ENCODE measurements around the gene FAP.

The FAP gene

DNA sequence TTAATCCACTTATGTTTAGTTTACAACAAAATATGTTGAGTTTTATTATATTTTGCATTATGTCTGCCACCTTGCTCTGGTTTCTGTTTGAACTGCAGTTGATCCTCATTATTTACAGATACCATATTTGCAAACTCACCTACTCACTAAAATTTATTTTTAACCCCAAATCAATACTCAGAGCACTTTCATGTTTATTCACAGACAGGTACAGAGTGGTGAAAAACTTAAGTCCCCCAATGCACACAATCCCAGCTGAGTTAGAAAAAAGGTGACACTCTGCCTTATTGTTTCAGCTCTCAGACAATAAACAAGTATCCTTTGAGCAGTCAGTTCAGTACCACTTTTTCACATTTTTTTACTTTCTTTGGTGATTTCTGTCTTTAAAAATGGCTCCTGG, 104.9 kb downstream of the FAP start:
- Mint-ChIP-seq H3K27ac (no peak overlapping the region), H3K4me1 (no peaks in the 10 kb centered on the region), H3K27me3 (peaks cover 6% of the 10 kb centered on the region), H3K9me3 (no peaks in the 10 kb centered on the region), H3K4me3 (no peak overlapping the region), H3K36me3 (no peaks in the 10 kb centered on the region)

DNA sequence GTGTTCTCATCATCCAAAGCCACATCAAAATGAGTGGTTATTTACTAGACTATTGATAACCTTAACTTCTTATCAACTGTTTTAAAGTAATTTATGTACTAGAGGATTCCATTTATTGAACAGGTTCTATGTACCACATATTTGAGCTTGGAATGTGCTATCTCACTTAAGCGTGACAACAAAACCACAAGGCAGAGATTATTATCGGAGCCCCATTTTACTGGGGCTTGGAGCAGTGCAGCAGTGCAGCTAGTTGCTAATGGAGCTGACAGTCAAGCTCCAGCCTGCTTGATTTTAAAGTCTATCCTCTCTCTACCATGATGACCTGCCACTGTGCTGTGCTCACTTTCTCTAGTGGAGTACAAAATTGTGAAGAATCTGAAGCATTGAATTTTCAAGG, 115.8 kb downstream of the FAP start:
- Mint-ChIP-seq H3K27me3 (no peaks in the 10 kb centered on the region), H3K36me3 (no peaks in the 10 kb centered on the region), H3K27ac (no peak overlapping the region), H3K9me3 (no peaks in the 10 kb centered on the region), H3K4me1 (no peaks in the 10 kb centered on the region), H3K4me3 (no peak overlapping the region)

DNA sequence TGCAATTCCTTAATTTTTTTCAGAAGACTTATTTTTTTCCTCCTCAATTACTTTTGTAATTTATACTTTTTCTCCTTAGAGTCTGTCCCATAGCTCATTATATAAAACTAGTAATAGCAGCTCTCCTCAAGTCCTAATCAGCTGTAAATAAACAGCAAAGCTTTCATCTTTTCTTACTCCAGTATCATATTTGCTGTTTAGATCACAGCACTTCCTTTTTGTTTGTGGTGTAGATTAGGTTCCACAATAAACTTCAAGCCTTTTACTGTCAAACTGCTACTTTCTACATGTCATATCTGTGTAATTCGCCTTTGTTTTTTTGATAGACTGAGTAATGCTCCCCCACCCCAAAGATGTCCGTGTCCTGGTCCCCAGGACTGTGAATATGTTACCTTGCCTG, 116.7 kb downstream of the FAP start:
- no peaks in the 10 kb centered on the region for H3K9me3 Mint-ChIP-seq

GRCh38 chr2:162126111-162126519, 117.1 kb downstream of the FAP start:
- no peak overlapping the region for H3K27ac Mint-ChIP-seq
- no peaks in the 10 kb centered on the region for H3K4me1 Mint-ChIP-seq
- H3K4me3 Mint-ChIP-seq: no peak overlapping the region
- H3K9me3 Mint-ChIP-seq: no peaks in the 10 kb centered on the region
- no peaks in the 10 kb centered on the region for H3K36me3 Mint-ChIP-seq
- no peaks in the 10 kb centered on the region for H3K27me3 Mint-ChIP-seq

More for the DNA sequence above, 116.7 kb downstream of the FAP start:
- Mint-ChIP-seq H3K27me3 (no peaks in the 10 kb centered on the region), H3K27ac (no peak overlapping the region), H3K36me3 (no peaks in the 10 kb centered on the region), H3K4me1 (no peaks in the 10 kb centered on the region), H3K4me3 (no peak overlapping the region)

GRCh38 chr2:162125138-162125537, 118.1 kb downstream of the FAP start:
- Mint-ChIP-seq H3K9me3 (no peaks in the 10 kb centered on the region), H3K27ac (no peak overlapping the region), H3K36me3 (no peaks in the 10 kb centered on the region), H3K4me1 (no peaks in the 10 kb centered on the region), H3K27me3 (no peaks in the 10 kb centered on the region), H3K4me3 (no peak overlapping the region)

DNA sequence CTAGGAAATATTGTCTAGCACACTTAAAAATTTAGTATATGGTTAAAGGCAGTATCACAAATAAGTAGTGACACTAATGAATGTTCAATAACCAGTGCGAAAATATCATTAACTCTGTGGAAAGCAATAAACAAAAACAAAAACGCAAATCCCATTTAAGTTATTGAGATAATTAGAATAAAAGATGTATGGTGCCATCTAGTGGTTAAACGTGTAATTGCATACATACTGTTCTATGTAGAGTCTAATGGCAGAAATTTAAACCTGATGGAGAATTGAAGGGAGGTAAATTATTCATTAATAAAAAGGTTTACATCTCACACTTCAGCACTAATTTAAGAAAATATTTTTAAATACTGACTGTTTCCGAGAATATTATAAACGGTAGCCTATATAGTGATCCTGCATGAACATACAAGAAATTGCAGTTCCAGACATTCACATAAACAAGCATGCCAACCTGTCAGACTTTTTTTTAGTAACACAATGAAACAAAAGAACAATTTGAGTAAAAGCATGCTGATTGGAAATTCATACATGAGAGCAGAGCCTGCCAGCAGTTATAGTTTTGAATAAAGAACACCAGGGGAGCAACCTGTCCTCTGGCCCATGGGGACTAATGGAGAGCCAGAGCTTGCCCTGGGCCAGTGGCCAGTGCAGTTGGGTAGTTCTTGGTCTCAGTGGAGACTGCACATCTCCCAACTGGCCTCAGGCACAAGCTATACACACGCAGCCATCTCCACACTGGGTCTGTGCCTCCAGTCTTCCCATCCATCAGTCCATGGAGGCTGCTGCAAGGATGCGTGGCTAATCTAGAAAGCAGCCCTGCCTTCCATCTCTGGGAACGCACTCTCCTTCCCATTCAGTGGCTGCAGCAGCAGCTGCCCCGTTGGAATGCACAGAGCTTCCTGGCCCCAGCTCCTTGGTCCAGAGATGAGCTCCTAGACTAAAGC, 119.2 kb downstream of the FAP start:
- Mint-ChIP-seq H3K36me3 (no peaks in the 10 kb centered on the region), H3K4me1 (no peaks in the 10 kb centered on the region), H3K27me3 (no peaks in the 10 kb centered on the region), H3K4me3 (no peak overlapping the region), H3K27ac (no peak overlapping the region), H3K9me3 (no peaks in the 10 kb centered on the region)

Measured in activated naive CD4-positive, alpha-beta T cell treated with anti-CD3 and anti-CD28 coated beads, Interleukin-2, amount 50 U/mL, for 24 hours (primary cell).